Ascending aorta (tissue), 2 donors: ENCODE results near the gene ZMAT3. TPM values are rescaled to one million over a fixed set of nuclear protein-coding genes. Genes with fewer than 3 reads are reported as not detected.

Experiments used
- DNase-seq, 2 donors: peaks; one replicate each; pipeline ENCODE4 v3.0.0-alpha.2; 2019; ENCODE audit warnings: low spot score in 2 of 2
- H3K27ac ChIP-seq, 2 donors: fragments of 200-600 bp; sonication (generic); one replicate each; pipeline ENCODE4 v1.5.1; 2016 to 2017; ENCODE audit warnings: mild to moderate bottlenecking in 1 of 2
- H3K27me3 ChIP-seq: fragments of 200-600 bp; sonication (generic); one replicate; pipeline ENCODE4 v1.5.1; 2017
- H3K36me3 ChIP-seq, 2 donors: fragments of 200-600 bp; sonication (generic); one replicate each; pipeline ENCODE4 v1.5.1; 2016
- H3K4me1 ChIP-seq, 2 donors: fragments of 200-600 bp; sonication (generic); one replicate each; pipeline ENCODE4 v1.5.1; 2016 to 2017; ENCODE audit warnings: mild to moderate bottlenecking in 1 of 2
- H3K4me3 ChIP-seq, 2 donors: fragments of 200-600 bp; sonication (generic); one replicate each; pipeline ENCODE4 v1.5.1; 2016 to 2017; ENCODE audit warnings: mild to moderate bottlenecking in 1 of 2
- H3K9me3 ChIP-seq, 2 donors: fragments of 200-600 bp; sonication (generic); one replicate each; pipeline ENCODE4 v1.5.1; 2016
- CTCF ChIP-seq, 3 experiments: fragments of 200-600 bp in 2 of 3; fragments of 450-650 bp in 1 of 3; sonication (generic) in 2 of 3; IDR thresholded peaks; one replicate each; pipeline ENCODE4 v1.5.1; 2016 to 2019; ENCODE audit warnings: antibody characterized with exemption in 3 of 3, mild to moderate bottlenecking in 1 of 3, moderate library complexity in 1 of 3
- intact Hi-C: fragments of 100-400 bp; cut with DNase I; formaldehyde crosslinking; loops from one replicate; pipeline ENCODE4 v1.15.1; 2023
- total RNA-seq: library from RNA; depleted of rRNA; stranded (reverse); fragments of >200 nt; gene quantifications from one replicate; pipeline ENCODE4 v1.1.0, GENCODE V29; 2016

ZMAT3 gene
- total RNA-seq, 1 donor from 2014 or later = 38.0 TPM

GRCh38 chr3:179076243-179077027 lies 4.8 kb upstream of the ZMAT3 start:
- no peak for TF ChIP-seq CTCF (IDR thresholded peaks at IDR 0.05)
- H3K27ac ChIP-seq = no peak overlapping the region
- no peak overlapping the region for H3K4me3 ChIP-seq
- DNase-seq = no peak
- H3K27me3 ChIP-seq = no peaks in the 10 kb centered on the region
- no peaks in the 10 kb centered on the region for H3K9me3 ChIP-seq
- intact Hi-C loops = loop anchor here (10.0 kb wide), 1 partner anchor 238 kb away; no protein-coding TSS in a partner anchor
- no peaks in the 10 kb centered on the region for H3K36me3 ChIP-seq
- H3K4me1 ChIP-seq = peaks cover 0 to 3% of the 10 kb centered on the region in 2 donors

GRCh38 chr3:179074656-179075055 lies 3.0 kb upstream of the ZMAT3 start:
- Histone ChIP-seq H3K27ac (no peak overlapping the region), H3K36me3 (no peaks in the 10 kb centered on the region), H3K27me3 (no peaks in the 10 kb centered on the region), H3K4me1 (peaks cover 0 to 3% of the 10 kb centered on the region in 2 donors), H3K4me3 (no peak overlapping the region), H3K9me3 (no peaks in the 10 kb centered on the region)
- intact Hi-C loops = loop anchor here (5.0 to 10.0 kb wide), 4 partner anchors 57 to 378 kb away; partner anchors contain the start of genes GNB4 and PIK3CA
- DNase-seq = no peak
- TF ChIP-seq CTCF (IDR thresholded peaks at IDR 0.05) = no peak

- Histone ChIP-seq H3K27ac (no peak overlapping the region), H3K36me3 (no peaks in the 10 kb centered on the region), H3K4me3 (no peak overlapping the region), H3K27me3 (no peaks in the 10 kb centered on the region), H3K4me1 (peaks cover 0 to 6% of the 10 kb centered on the region in 2 donors), H3K9me3 (no peaks in the 10 kb centered on the region)
- intact Hi-C loops = loop anchor here (5.0 to 10.0 kb wide), 4 partner anchors 57 to 378 kb away; partner anchors contain the start of genes GNB4 and PIK3CA
- DNase-seq = no peak
- TF ChIP-seq CTCF (IDR thresholded peaks at IDR 0.05) = no peak
Observed at GRCh38 chr3:179073816-179074215, 2.2 kb upstream of the ZMAT3 start.

GRCh38 chr3:179072100-179072438 lies 460 bp upstream of the ZMAT3 start:
- no peak for TF ChIP-seq CTCF (IDR thresholded peaks at IDR 0.05)
- intact Hi-C loops = loop anchor here (5.0 to 10.0 kb wide), 4 partner anchors 55 to 380 kb away; partner anchors contain the start of genes GNB4 and PIK3CA
- peak overlapping the region; percentile 75 to 91 for H3K4me3 ChIP-seq
- DNase-seq = peak in 1 of 2 donors; percentile 64
- H3K9me3 ChIP-seq = no peaks in the 10 kb centered on the region
- H3K27ac ChIP-seq = peak overlapping the region; percentile 76 to 89
- no peaks in the 10 kb centered on the region for H3K27me3 ChIP-seq
- H3K36me3 ChIP-seq = peaks cover 3 to 6% of the 10 kb centered on the region in 2 donors
- peaks cover 0 to 9% of the 10 kb centered on the region in 2 donors for H3K4me1 ChIP-seq

GRCh38 chr3:179071027-179071322 lies 634 bp downstream of the ZMAT3 start:
- Histone ChIP-seq H3K9me3 (no peaks in the 10 kb centered on the region), H3K4me1 (peaks cover 0 to 9% of the 10 kb centered on the region in 2 donors), H3K27me3 (no peaks in the 10 kb centered on the region), H3K4me3 (peak overlapping the region; percentile 75 to 91), H3K36me3 (peaks cover 6 to 16% of the 10 kb centered on the region in 2 donors), H3K27ac (peak overlapping the region; percentile 76 to 89)
- TF ChIP-seq CTCF (IDR thresholded peaks at IDR 0.05) = no peak
- intact Hi-C loops = loop anchor here (5.0 to 10.0 kb wide), 4 partner anchors 54 to 381 kb away; partner anchors contain the start of genes GNB4 and PIK3CA
- DNase-seq = no peak
